Activated T-cell treated with anti-CD3 and anti-CD28 coated beads for 1 hour (primary cell): Measurements from ENCODE around the gene SHTN1.

ENCODE experiments used
- DNase-seq: peaks from one replicate; pipeline ENCODE4 v3.0.0-alpha.2; 2020; ENCODE audit warnings: low read depth

SHTN1 gene

GRCh38 chr10:116915340-116915739 is 89.6 kb downstream of the SHTN1 start:
- DNase-seq, result no peak

- no peak for DNase-seq
These were observed 91.3 kb downstream of the SHTN1 start for GRCh38 chr10:116913695-116914094.

GRCh38 chr10:116912162-116912561 is 92.8 kb downstream of the SHTN1 start:
- DNase-seq, result no peak

DNA sequence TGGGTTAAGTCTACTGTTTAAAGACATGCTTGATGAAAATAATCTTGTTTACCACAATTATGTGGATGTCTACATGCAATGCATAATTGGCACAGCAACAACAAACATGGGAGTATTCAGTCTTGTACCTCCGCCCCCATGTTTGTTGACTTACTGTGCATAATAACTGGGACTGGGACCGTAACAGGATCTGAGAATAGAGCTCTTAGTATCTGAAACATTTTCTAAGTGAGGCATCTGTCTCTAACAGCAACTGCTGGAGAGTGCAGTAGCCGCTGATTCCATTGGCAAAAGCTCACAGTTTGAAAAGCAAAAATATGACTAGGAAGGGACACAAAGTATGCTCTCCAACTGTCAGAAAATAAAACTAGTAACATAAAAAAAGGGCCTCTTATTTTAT is 94.1 kb downstream of the SHTN1 start:
- no peak for DNase-seq

DNA sequence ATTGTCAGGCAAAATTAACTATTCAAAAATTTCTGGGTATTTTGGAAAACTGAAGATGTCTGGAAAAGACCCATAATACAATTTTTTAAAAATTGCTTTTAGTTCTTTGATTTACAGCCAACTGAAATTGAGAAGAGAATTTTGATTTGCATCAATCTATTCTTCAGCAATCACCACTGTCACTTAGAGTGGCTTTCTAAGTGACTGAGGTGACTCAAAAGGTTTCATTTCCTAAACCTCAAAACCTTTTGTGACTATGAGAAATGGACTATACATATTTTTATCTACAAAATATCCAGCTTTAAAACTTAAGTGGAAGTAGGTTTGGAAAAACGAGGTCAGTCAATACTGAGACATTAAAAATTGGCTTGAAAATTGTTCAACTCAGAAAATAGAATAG is 95.7 kb downstream of the SHTN1 start:
- DNase-seq, result no peak

- no peak for DNase-seq
These were observed 97.6 kb downstream of the SHTN1 start for GRCh38 chr10:116907245-116907987.

GRCh38 chr10:116905845-116906210 is 99.2 kb downstream of the SHTN1 start:
- no peak for DNase-seq

GRCh38 chr10:116899626-116900025 is 105.4 kb downstream of the SHTN1 start:
- no peak for DNase-seq

GRCh38 chr10:116893686-116894037 is 111.3 kb downstream of the SHTN1 start:
- no peak for DNase-seq

DNA sequence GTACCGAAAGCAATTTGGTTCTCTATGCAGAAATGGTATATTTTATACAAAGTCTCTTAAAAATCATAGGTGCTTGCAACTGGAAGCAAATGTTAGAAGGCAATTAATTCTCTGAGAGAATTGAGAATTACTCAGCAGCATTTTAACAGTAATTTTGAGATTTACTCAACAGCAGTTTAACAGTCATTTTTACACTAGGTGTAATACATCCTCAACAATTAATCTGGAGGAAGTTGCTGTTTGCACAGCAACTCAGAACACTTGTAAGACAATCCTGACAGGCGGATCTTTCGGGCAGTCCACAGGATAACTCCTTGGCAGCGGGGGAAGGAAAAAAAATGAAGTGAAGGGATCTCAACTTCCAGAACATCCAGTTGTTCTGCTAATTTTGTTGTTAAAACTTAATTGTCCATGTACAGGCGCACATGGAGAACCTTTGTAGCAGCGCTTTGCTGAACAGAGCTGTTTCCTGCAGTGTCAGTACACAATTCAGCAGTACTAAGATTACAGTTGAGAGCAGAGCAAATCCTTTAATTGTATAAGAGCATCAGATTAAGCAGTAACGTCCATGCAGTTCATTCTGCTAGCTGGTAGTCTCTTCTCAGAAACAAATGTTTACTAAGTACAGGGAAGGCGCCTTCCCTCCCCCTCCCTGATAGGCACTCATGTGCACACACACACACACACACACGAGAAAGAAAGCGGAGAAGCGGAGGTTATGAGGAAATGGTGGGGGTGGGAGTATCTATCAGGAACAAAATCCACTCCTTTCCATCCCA is 111.9 kb downstream of the SHTN1 start:
- DNase-seq, result no peak

GRCh38 chr10:116891208-116891607 is 113.8 kb downstream of the SHTN1 start:
- DNase-seq, result no peak

DNA sequence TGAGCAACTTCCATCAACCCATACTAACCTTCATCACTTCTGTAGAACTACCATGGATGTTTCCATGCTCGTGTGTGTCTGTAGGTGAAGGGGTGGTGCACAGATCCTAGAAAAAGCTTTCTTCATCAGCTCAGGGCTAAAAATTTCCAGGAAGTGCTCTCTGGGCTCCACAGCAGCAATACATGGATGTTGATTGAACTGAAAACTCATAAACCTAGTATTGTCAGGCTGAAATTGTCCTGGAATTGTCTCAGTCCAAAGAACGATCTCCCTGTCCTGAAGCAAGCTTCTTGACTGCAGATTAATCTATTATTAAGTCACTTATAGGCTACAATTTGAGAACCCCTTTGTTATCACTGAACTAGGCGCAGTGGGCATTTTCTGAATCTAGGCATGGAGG is 115.9 kb downstream of the SHTN1 start:
- DNase-seq, result no peak

DNA sequence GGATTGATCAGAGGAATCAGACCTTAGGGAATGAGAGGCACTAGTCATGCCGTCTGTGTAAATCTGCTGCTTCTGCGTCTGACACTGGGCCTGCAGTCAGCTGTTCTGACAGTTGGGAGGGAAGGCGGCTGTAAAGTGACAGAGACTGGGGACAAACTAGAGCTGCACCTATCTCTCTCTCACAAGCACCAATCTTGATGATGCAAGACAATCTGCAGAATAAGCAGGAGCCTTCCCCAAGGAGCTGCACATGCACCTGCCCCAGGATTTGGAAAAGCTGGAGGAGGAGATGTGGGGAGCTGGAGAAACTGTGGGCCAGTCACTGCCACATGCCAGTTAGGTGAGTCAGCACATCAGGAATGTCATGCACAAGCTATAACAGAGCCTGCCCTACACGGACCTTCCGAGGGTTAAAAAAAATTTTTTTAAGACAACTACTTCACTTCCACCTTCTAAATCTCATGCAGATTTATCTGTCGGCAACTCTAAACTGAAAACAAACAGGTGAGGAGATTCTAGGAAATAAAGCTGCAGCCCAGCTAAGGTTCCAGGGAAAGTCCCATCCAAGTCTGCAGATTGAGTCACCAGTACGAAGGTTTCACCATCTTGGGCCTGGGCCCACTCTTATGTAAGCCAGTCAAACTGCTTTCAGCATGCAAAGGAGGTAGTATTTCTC is 116.5 kb downstream of the SHTN1 start:
- DNase-seq, result no peak

GRCh38 chr10:116886772-116887171 is 118.2 kb downstream of the SHTN1 start:
- no peak for DNase-seq

GRCh38 chr10:116882639-116883038 is 122.3 kb downstream of the SHTN1 start:
- no peak for DNase-seq

- no peak for DNase-seq
These were observed 124.1 kb downstream of the SHTN1 start for GRCh38 chr10:116880716-116881482.

GRCh38 chr10:116879817-116880216 is 125.2 kb downstream of the SHTN1 start:
- DNase-seq, result no peak

DNA sequence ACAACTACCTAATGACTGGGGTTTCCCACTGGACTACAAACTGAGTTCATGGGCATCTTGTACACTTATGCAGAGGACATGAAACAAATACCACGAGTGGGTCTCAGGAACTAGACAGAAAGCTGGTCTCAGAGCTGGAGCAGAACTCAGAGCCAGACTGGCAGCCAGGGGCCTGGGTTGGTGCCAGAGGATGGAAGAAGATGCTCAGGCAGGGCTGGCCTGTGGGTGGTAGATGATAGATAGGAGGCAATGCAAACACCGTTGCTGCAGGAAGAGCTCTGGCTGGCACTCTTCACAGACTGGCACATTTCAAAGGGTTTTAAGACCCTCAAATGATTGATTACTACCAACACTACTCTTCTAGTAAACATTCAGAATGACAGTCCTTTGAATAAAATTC is 126.9 kb downstream of the SHTN1 start:
- no peak for DNase-seq

GRCh38 chr10:116877391-116877790 is 127.6 kb downstream of the SHTN1 start:
- DNase-seq, result no peak

DNA sequence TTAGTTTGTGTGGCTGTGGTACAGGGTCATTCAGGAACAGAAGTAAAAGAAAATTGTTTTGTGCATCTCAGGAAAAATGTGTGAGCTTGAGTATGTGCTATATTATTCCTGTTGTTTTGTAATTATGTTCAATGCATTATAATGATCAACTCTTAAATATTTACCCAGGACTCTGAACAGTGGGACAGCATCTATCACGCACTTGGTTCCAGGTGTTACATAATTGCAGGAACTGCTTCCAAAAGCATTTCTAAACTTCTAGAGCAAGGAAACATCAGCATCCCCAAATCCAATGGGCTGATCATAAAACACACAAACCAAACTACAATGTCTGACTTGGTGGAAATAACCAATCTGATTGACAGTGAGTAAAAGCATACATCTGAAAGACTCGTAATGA is 129.1 kb downstream of the SHTN1 start:
- no peak for DNase-seq

DNA sequence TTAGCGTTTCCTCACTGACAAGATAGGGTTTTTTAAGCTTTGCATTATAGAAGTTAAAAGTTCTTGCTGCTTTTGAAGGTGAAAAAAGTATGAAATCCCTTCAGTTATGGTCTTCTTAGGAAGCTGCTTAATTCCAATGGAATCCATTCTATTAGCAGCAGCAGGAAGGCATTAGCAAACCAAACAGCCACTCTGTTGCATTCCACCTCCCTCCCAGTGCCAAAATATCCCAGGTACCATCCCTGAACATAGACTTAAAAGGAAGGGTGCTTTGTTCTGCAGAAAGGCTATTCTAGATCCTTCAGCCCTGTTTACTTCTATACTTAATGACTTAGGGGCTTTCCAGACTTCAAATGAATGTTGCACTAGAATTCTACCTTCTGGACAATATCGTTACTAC is 131.9 kb downstream of the SHTN1 start:
- no peak for DNase-seq

DNA sequence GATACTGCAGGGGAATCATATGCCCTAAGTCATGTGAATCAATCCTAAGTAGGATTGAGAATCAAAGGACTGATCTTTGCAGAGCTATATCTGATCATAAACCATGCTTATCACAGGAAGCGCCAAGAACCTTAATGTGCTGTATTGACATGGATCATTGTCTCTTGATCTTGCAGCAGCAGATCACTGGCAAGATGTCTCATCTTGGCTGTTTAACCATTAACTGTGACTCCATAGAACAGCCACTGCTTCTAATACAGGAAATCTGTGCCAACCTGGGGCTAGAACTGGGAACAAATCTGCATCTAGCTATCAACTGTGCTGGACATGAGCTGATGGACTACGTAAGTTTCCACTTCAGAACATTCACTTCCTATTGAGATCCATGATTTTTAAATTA is 134.0 kb downstream of the SHTN1 start:
- DNase-seq, result no peak
